ENCODE measurements around the gene SGPP2. TPM values are rescaled to one million over a fixed set of nuclear protein-coding genes. Genes with fewer than 3 reads are reported as not detected.

Gene SGPP2
- total and polyA plus RNA-seq, 2 donors (not counting 3 experiments of a cell fraction or from before 2014, with no cell fraction given), result not detected

DNA sequence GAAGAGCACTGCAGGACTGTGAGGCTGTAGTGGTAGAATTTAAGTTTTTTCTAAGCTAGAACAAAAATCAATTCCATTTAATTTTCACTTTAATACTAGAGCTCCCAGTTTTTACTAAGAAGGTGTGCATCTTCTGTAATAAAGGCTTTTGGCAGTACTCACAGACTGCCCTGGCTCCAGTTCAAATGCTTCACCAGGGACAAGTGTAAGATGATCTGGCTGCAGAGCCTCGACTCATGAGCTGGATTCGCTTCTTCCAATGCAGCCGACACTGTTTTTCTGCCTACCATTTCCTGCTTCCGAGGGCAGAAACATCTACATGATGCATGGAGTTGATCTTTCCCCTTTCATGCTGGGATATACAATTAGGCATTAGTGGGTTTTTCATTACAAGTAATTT, 144.5 kb downstream of the SGPP2 start:
- H3K9me3 ChIP-seq (replicated peaks; ENCODE audit: control insufficient read depth, insufficient read depth, low read length), result no peaks in the 10 kb centered on the region
- no peaks in the 10 kb centered on the region for H3K4me1 ChIP-seq (ENCODE audit: control insufficient read depth, extremely low read depth, insufficient read depth, low read length)
- DNase-seq (ENCODE audit: low read depth, low spot score) (no peak), FAIRE-seq (no peak)
- ChIA-PET CTCF (interaction anchor here (0.8 to 1.1 kb wide), 2 partner anchors 251 kb away, joined by 4 read pairs; no protein-coding TSS in a partner anchor), POLR2A (no interaction called here)
- no peak overlapping the region for H2AFZ ChIP-seq (ENCODE audit: low read depth, low read length)
- dilution Hi-C loops (cut with MboI; ENCODE audit: extremely low pct_ligation_motif_present, low sequenced_read_pairs) (no loop called here), intact Hi-C loops (cut with micrococcal nuclease) (no loop called here)
- no TSS peak for BruUV-seq (replicated peaks)
- no peaks in the 10 kb centered on the region for H3K9me1 ChIP-seq (replicated peaks; ENCODE audit: control insufficient read depth, extremely low read depth, insufficient read depth, low read length)
- H3K4me2 ChIP-seq (ENCODE audit: insufficient read depth, low read length), result no peak overlapping the region
- no peaks in the 10 kb centered on the region for H3K27me3 ChIP-seq (ENCODE audit: control insufficient read depth in 2 of 2, insufficient read depth in 2 of 2, low read length in 2 of 2)
- no peak overlapping the region for H3K4me3 ChIP-seq (replicated peaks in 1 of 3; ENCODE audit: insufficient read depth in 1 of 3, low read depth in 1 of 3, low read length in 3 of 3)
- TF ChIP-seq GATA2 (IDR thresholded peaks at IDR 0.05; ENCODE audit: insufficient read depth, insufficient read length, low read depth, low read length) (no peak), FOS (IDR thresholded peaks at IDR 0.05; ENCODE audit: borderline replicate concordance, insufficient read depth, low read length) (no peak), POLR2AphosphoS5 (IDR thresholded peaks at IDR 0.05; ENCODE audit: insufficient read depth, low read depth, low read length) (no peak), JUN (IDR thresholded peaks at IDR 0.05; ENCODE audit: borderline replicate concordance, insufficient read depth, insufficient read length, low read depth) (no peak), MYC (IDR thresholded peaks at IDR 0.05; ENCODE audit: low read depth, low read length) (no peak), MAX (IDR thresholded peaks at IDR 0.05; ENCODE audit: insufficient read depth, insufficient read length) (no peak), POLR2A (IDR thresholded peaks at IDR 0.05; ENCODE audit: low read depth, low read length) (no peak), EZH2 (IDR thresholded peaks at IDR 0.05; ENCODE audit: borderline replicate concordance, low read depth, low read length, severe bottlenecking) (no peak), CTCF (IDR thresholded peaks at IDR 0.05; ENCODE audit: extremely low read depth in 1 of 2, insufficient read depth in 1 of 2, low read depth in 1 of 2, low read length in 2 of 2) (no peak)
- no peak overlapping the region for H3K27ac ChIP-seq (ENCODE audit: insufficient read depth, low read depth, low read length)
- peaks cover 0 to 3% of the 10 kb centered on the region in 2 experiments for H3K36me3 ChIP-seq (ENCODE audit: control insufficient read depth in 2 of 2, extremely low read depth in 1 of 2, insufficient read depth in 2 of 2, low read length in 2 of 2)
- no peak overlapping the region for H3K9ac ChIP-seq (replicated peaks; ENCODE audit: extremely low read depth, insufficient read depth, low read length)
- no peaks in the 10 kb centered on the region for H4K20me1 ChIP-seq (replicated peaks; ENCODE audit: control insufficient read depth, extremely low read depth, insufficient read depth, low read length)
- no peaks in the 10 kb centered on the region for H3K79me2 ChIP-seq (ENCODE audit: control insufficient read depth, insufficient read depth, low read length)
